DND-41 (cell line): ENCODE measurements around the gene CFAP410.

ENCODE experiments used
- EZH2 ChIP-seq: IDR thresholded peaks from 3 replicates; pipeline ENCODE4 v1.6.1; 2012; ENCODE audit warnings: borderline replicate concordance, low read depth, mild to moderate bottlenecking, moderate library complexity, low read length, inconsistent platforms; ENCODE audit not compliant: severe bottlenecking
- TF ChIP-seq, protein P1 (sequence below): IDR thresholded peaks from 2 replicates; pipeline ENCODE4 v1.5.1; 2012; ENCODE audit warnings: borderline replicate concordance, low read length, moderate library complexity, mild to moderate bottlenecking; ENCODE audit not compliant: poor library complexity, severe bottlenecking; ENCODE audit errors: extremely low read depth

DNA sequence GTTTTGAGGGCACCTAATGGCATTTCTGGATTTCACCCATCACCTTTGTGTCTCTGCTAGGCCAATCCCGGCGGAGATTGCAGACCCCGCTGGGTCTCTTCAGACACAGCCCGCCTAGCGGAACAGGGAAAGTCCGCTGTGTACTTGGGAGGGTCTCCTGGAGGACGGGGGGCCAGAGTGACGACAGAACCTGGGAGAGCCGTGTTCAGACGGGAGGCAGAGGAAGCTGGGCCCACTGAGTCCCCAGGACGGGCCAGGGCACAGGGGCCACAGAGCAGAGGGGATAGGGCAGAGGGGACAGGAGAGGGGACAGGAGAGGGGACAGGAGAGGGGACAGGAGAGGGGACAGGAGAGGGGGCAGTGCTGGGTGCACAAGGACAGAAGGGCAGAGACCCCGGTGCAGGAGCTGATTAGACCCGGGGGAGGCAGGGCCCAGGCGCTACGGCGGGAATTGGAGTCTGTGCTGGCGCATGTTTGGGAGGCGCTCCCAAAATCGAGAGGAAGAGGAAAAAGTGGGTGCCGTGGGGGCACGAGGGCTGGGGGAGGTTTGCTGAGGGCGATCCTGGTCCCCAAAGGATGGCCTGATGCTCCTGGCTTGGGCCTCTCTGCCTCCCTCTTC lies 26.9 kb upstream of the CFAP410 start:
- TF ChIP-seq, protein P1, sequence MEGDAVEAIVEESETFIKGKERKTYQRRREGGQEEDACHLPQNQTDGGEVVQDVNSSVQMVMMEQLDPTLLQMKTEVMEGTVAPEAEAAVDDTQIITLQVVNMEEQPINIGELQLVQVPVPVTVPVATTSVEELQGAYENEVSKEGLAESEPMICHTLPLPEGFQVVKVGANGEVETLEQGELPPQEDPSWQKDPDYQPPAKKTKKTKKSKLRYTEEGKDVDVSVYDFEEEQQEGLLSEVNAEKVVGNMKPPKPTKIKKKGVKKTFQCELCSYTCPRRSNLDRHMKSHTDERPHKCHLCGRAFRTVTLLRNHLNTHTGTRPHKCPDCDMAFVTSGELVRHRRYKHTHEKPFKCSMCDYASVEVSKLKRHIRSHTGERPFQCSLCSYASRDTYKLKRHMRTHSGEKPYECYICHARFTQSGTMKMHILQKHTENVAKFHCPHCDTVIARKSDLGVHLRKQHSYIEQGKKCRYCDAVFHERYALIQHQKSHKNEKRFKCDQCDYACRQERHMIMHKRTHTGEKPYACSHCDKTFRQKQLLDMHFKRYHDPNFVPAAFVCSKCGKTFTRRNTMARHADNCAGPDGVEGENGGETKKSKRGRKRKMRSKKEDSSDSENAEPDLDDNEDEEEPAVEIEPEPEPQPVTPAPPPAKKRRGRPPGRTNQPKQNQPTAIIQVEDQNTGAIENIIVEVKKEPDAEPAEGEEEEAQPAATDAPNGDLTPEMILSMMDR, result no peak
- TF ChIP-seq EZH2, result no peak
